Lower leg skin (tissue), 3 donors: ENCODE measurements around the gene RNF213.

Source experiments
- POLR2A ChIP-seq, 2 donors: fragments of 450-650 bp; IDR thresholded peaks; one replicate each; pipeline ENCODE4 v1.6.1; 2016 to 2017; ENCODE audit warnings: antibody characterized with exemption in 2 of 2, mild to moderate bottlenecking in 1 of 2, moderate library complexity in 1 of 2
- TF ChIP-seq, protein P1 (sequence below), 3 donors: fragments of 450-650 bp; IDR thresholded peaks; one replicate each; pipeline ENCODE4 v1.5.1; 2016; ENCODE audit warnings: antibody characterized with exemption in 3 of 3, mild to moderate bottlenecking in 3 of 3, moderate library complexity in 2 of 3

DNA sequence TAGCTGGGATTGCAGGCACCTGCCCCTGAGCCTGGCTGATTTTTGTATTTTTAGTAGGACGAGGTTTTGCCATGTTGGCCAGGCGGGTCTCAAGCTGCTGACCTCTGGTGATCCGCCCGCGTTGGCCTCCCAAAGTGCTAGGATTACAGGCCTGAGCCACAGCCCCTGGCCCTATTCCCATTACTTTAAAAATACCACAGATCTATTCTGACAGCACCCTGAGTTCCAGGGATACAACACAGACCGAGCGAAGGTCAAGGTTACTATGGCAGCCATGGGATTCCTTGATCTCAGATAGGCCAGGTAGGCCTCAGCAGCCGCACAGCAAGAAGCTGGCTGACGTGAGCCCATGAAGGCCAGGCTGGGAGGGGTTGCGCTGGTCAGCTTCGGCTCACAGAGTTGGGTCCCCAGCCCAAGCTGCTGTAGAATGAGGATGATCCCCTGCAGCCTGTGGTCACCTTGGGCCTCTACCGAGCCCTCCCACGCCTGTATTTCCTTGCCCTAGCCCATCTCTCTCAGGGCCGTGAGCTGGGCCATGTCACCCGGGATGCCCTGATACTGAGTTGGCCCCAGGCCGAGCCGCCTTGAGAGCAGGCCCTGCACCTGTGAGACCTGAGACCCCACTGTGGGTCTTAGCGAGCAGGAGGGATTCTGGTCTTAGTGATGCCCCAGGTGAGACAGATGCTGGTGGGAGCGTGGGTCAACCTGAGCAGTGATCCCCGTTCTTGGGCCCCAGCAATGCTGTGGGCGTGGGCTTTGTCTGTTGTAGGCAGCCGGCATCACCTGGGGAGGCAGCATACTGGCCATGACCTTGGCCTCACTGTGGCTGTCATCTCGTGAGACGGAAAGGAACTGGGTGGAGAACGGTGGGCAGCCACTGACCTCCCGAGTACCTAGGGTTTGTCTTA, 16.9 kb upstream of the RNF213 start:
- TF ChIP-seq, protein P1, sequence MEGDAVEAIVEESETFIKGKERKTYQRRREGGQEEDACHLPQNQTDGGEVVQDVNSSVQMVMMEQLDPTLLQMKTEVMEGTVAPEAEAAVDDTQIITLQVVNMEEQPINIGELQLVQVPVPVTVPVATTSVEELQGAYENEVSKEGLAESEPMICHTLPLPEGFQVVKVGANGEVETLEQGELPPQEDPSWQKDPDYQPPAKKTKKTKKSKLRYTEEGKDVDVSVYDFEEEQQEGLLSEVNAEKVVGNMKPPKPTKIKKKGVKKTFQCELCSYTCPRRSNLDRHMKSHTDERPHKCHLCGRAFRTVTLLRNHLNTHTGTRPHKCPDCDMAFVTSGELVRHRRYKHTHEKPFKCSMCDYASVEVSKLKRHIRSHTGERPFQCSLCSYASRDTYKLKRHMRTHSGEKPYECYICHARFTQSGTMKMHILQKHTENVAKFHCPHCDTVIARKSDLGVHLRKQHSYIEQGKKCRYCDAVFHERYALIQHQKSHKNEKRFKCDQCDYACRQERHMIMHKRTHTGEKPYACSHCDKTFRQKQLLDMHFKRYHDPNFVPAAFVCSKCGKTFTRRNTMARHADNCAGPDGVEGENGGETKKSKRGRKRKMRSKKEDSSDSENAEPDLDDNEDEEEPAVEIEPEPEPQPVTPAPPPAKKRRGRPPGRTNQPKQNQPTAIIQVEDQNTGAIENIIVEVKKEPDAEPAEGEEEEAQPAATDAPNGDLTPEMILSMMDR (IDR thresholded peaks at IDR 0.05), result no peak
- no peak for TF ChIP-seq POLR2A (IDR thresholded peaks at IDR 0.05)
